ENCODE data around the gene TPSB2.
"Not testable (repeated sequence)": the region's sequence is repeated elsewhere in the genome, so short reads cannot be mapped to it uniquely, and the experiment has no call there.

Gene TPSB2

GRCh38 chr16:1204933-1205332 lies 25.1 kb downstream of the TPSB2 start:
- Histone ChIP-seq H3K4me3 (ENCODE audit: low read length) (no peak overlapping the region), H3K9ac (ENCODE audit: low read depth, low read length) (no peak overlapping the region), H3K4me2 (ENCODE audit: low read length) (no peak overlapping the region), H3K27me3 (ENCODE audit: control insufficient read depth, insufficient read depth, low read length) (peaks cover 11% of the 10 kb centered on the region), H3K36me3 (ENCODE audit: insufficient read depth, low read length) (no peaks in the 10 kb centered on the region), H3K4me1 (ENCODE audit: control insufficient read depth, insufficient read depth, low read length) (no peaks in the 10 kb centered on the region), H3K9me3 (replicated peaks; ENCODE audit: low read length) (no peaks in the 10 kb centered on the region)

DNA sequence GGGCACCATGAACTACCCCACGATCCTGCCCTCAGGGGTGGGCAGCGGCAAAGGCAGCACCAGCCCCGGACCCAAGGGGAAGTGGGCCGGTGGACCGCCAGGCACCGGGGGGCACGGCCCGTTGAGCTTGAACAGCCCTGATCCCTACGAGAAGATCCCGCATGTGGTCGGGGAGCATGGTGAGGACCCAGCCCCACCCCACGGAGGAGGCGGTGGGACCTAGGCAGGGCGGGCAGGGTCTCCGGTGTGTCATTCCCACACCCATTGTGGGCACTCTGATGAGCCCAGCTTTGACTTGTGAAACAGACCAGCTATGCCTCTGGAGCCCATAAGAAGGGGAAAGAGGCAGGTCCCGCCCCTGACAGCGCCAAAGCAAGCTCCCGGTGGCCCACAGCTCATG lies 27.7 kb downstream of the TPSB2 start:
- no peak overlapping the region for H3K4me2 ChIP-seq (ENCODE audit: low read length)
- no peak overlapping the region for H3K4me3 ChIP-seq (ENCODE audit: low read length)
- no peak overlapping the region for H3K9ac ChIP-seq (ENCODE audit: low read depth, low read length)
- no peaks in the 10 kb centered on the region for H3K4me1 ChIP-seq (ENCODE audit: control insufficient read depth, insufficient read depth, low read length)
- H3K36me3 ChIP-seq (ENCODE audit: insufficient read depth, low read length): no peaks in the 10 kb centered on the region
- peaks cover 11% of the 10 kb centered on the region for H3K27me3 ChIP-seq (ENCODE audit: control insufficient read depth, insufficient read depth, low read length)
- no peaks in the 10 kb centered on the region for H3K9me3 ChIP-seq (replicated peaks; ENCODE audit: low read length)

GRCh38 chr16:1201444-1201843 lies 28.5 kb downstream of the TPSB2 start:
- Histone ChIP-seq H3K9me3 (replicated peaks; ENCODE audit: low read length) (no peaks in the 10 kb centered on the region), H3K4me3 (ENCODE audit: low read length) (no peak overlapping the region), H3K4me2 (ENCODE audit: low read length) (no peak overlapping the region), H3K4me1 (ENCODE audit: control insufficient read depth, insufficient read depth, low read length) (no peaks in the 10 kb centered on the region), H3K27me3 (ENCODE audit: control insufficient read depth, insufficient read depth, low read length) (peaks cover 18% of the 10 kb centered on the region), H3K9ac (ENCODE audit: low read depth, low read length) (no peak overlapping the region), H3K36me3 (ENCODE audit: insufficient read depth, low read length) (no peaks in the 10 kb centered on the region)

GRCh38 chr16:1200014-1200627 lies 29.9 kb downstream of the TPSB2 start:
- H3K4me2 ChIP-seq (ENCODE audit: low read length): no peak overlapping the region
- no peaks in the 10 kb centered on the region for H3K9me3 ChIP-seq (replicated peaks; ENCODE audit: low read length)
- no peak overlapping the region for H3K4me3 ChIP-seq (ENCODE audit: low read length)
- peaks cover 12% of the 10 kb centered on the region for H3K27me3 ChIP-seq (ENCODE audit: control insufficient read depth, insufficient read depth, low read length)
- H3K9ac ChIP-seq (ENCODE audit: low read depth, low read length): no peak overlapping the region
- no peaks in the 10 kb centered on the region for H3K4me1 ChIP-seq (ENCODE audit: control insufficient read depth, insufficient read depth, low read length)
- no peaks in the 10 kb centered on the region for H3K36me3 ChIP-seq (ENCODE audit: insufficient read depth, low read length)

GRCh38 chr16:1199347-1200013 lies 30.5 kb downstream of the TPSB2 start:
- Histone ChIP-seq H3K4me3 (ENCODE audit: low read length) (no peak overlapping the region), H3K36me3 (ENCODE audit: insufficient read depth, low read length) (no peaks in the 10 kb centered on the region), H3K4me2 (ENCODE audit: low read length) (no peak overlapping the region), H3K27me3 (ENCODE audit: control insufficient read depth, insufficient read depth, low read length) (peaks cover 10% of the 10 kb centered on the region), H3K4me1 (ENCODE audit: control insufficient read depth, insufficient read depth, low read length) (no peaks in the 10 kb centered on the region), H3K9me3 (replicated peaks; ENCODE audit: low read length) (no peaks in the 10 kb centered on the region), H3K9ac (ENCODE audit: low read depth, low read length) (no peak overlapping the region)

DNA sequence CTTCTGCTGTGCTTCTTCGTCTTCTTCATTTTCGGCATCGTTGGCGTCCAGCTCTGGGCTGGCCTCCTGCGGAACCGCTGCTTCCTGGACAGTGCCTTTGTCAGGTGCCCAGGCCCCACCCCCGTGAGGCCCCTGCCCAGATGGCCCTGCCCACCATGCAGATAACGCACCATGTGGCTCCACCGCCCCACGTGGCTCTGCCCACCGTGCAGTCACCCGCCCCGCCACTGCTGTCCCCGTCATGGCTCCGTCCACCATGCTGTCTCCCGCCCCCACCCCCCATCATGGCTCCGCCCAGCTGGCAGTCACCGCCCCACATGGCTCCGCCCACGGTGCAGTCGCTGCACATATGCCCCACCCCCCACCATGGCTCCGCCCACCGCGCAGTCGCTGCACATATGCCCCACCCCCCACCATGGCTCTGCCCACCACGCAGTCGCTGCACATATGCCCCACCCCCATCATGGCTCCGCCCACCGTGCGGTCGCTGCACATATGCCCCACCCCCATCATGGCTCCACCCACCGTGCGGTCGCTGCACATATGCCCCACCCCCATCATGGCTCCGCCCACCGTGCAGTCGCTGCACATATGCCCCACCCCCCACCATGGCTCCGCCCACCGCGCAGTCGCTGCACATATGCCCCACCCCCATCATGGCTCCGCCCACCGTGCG lies 31.2 kb downstream of the TPSB2 start:
- not testable (repeated sequence) for H3K36me3 ChIP-seq (ENCODE audit: insufficient read depth, low read length); H3K9me3 ChIP-seq (replicated peaks; ENCODE audit: low read length); H3K9ac ChIP-seq (ENCODE audit: low read depth, low read length); H3K27me3 ChIP-seq (ENCODE audit: control insufficient read depth, insufficient read depth, low read length); H3K4me1 ChIP-seq (ENCODE audit: control insufficient read depth, insufficient read depth, low read length); H3K4me3 ChIP-seq (ENCODE audit: low read length); H3K4me2 ChIP-seq (ENCODE audit: low read length)

DNA sequence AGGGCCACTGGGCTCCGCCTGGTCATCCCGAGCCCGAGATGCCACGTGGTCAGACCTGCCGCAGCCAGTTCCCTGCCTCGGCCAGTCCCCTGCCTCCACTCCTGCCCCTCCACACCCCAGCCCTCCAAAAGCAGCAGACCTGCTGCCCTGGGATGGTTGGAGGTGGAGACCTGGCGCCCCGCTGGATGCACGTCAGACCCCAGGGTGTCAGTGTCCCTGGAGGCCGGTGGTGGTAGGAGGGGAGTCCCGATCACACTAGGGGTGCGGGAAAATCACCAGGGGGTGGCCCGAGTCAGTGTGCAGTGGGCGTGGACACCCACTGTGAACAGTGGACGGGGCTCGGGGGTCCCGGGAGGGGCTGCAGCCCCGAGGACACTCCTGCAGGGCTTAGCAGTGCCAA lies 31.8 kb downstream of the TPSB2 start:
- H3K4me2 ChIP-seq (ENCODE audit: low read length): no peak overlapping the region
- H3K4me3 ChIP-seq (ENCODE audit: low read length): no peak overlapping the region
- H3K9me3 ChIP-seq (replicated peaks; ENCODE audit: low read length): no peaks in the 10 kb centered on the region
- peaks cover 14% of the 10 kb centered on the region for H3K27me3 ChIP-seq (ENCODE audit: control insufficient read depth, insufficient read depth, low read length)
- H3K4me1 ChIP-seq (ENCODE audit: control insufficient read depth, insufficient read depth, low read length): no peaks in the 10 kb centered on the region
- no peaks in the 10 kb centered on the region for H3K36me3 ChIP-seq (ENCODE audit: insufficient read depth, low read length)
- H3K9ac ChIP-seq (ENCODE audit: low read depth, low read length): no peak overlapping the region

- H3K4me3 ChIP-seq (ENCODE audit: low read length): no peak overlapping the region
- no peak overlapping the region for H3K4me2 ChIP-seq (ENCODE audit: low read length)
- no peaks in the 10 kb centered on the region for H3K36me3 ChIP-seq (ENCODE audit: insufficient read depth, low read length)
- peaks cover 20% of the 10 kb centered on the region for H3K27me3 ChIP-seq (ENCODE audit: control insufficient read depth, insufficient read depth, low read length)
- H3K9me3 ChIP-seq (replicated peaks; ENCODE audit: low read length): no peaks in the 10 kb centered on the region
- no peak overlapping the region for H3K9ac ChIP-seq (ENCODE audit: low read depth, low read length)
- no peaks in the 10 kb centered on the region for H3K4me1 ChIP-seq (ENCODE audit: control insufficient read depth, insufficient read depth, low read length)
Measured at GRCh38 chr16:1197237-1197866, 32.6 kb downstream of the TPSB2 start.

DNA sequence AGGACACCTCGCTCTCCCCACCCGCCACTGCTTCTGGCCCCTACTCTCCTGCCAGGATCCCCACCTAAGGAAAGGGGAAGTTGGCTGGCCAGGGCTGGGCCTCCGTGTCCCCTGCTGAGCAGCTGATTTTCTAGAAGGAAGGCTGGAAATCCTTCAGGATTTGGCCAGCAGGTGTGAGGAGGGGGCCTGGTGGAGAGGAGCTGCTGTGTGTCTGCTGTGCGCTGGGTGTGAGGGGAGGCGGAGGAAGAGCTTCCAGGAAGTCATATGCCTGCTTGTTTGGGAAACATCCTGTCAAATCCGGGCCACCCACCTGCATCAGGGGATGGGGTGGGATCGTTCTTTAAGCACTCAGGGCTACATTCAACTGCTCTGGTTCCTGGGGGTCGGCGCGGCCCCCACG lies 33.5 kb downstream of the TPSB2 start:
- no peaks in the 10 kb centered on the region for H3K4me1 ChIP-seq (ENCODE audit: control insufficient read depth, insufficient read depth, low read length)
- H3K36me3 ChIP-seq (ENCODE audit: insufficient read depth, low read length): no peaks in the 10 kb centered on the region
- H3K4me2 ChIP-seq (ENCODE audit: low read length): no peak overlapping the region
- no peak overlapping the region for H3K4me3 ChIP-seq (ENCODE audit: low read length)
- no peaks in the 10 kb centered on the region for H3K9me3 ChIP-seq (replicated peaks; ENCODE audit: low read length)
- no peak overlapping the region for H3K9ac ChIP-seq (ENCODE audit: low read depth, low read length)
- H3K27me3 ChIP-seq (ENCODE audit: control insufficient read depth, insufficient read depth, low read length): peaks cover 20% of the 10 kb centered on the region

- Histone ChIP-seq H3K36me3 (ENCODE audit: insufficient read depth, low read length) (no peaks in the 10 kb centered on the region), H3K9me3 (replicated peaks; ENCODE audit: low read length) (no peaks in the 10 kb centered on the region), H3K4me1 (ENCODE audit: control insufficient read depth, insufficient read depth, low read length) (no peaks in the 10 kb centered on the region), H3K4me3 (ENCODE audit: low read length) (no peak overlapping the region), H3K4me2 (ENCODE audit: low read length) (no peak overlapping the region), H3K9ac (ENCODE audit: low read depth, low read length) (no peak overlapping the region), H3K27me3 (ENCODE audit: control insufficient read depth, insufficient read depth, low read length) (peaks cover 20% of the 10 kb centered on the region)
Measured at GRCh38 chr16:1195393-1195666, 34.7 kb downstream of the TPSB2 start.

GRCh38 chr16:1194665-1195392 lies 35.2 kb downstream of the TPSB2 start:
- no peak overlapping the region for H3K4me3 ChIP-seq (ENCODE audit: low read length)
- H3K9me3 ChIP-seq (replicated peaks; ENCODE audit: low read length): no peaks in the 10 kb centered on the region
- H3K4me2 ChIP-seq (ENCODE audit: low read length): no peak overlapping the region
- H3K36me3 ChIP-seq (ENCODE audit: insufficient read depth, low read length): no peaks in the 10 kb centered on the region
- H3K27me3 ChIP-seq (ENCODE audit: control insufficient read depth, insufficient read depth, low read length): peaks cover 20% of the 10 kb centered on the region
- H3K9ac ChIP-seq (ENCODE audit: low read depth, low read length): no peak overlapping the region
- no peaks in the 10 kb centered on the region for H3K4me1 ChIP-seq (ENCODE audit: control insufficient read depth, insufficient read depth, low read length)

Measured in skeletal muscle satellite cell (primary cell).